Hepatocyte (in vitro differentiated cells): Measurements from ENCODE around the gene ABCB1. TPM values are rescaled to one million over a fixed set of nuclear protein-coding genes. Genes with fewer than 3 reads are reported as not detected.

Experiments
- DNase-seq: peaks from one replicate; pipeline ENCODE4 v3.0.0-alpha.2; 2016; ENCODE audit warnings: low spot score
- H2AFZ ChIP-seq: fragments of 200-600 bp; sonication (generic); 2 replicates; pipeline ENCODE4 v1.6.0; 2016; ENCODE audit warnings: antibody characterized with exemption, mild to moderate bottlenecking
- H3K27ac ChIP-seq: fragments of 200-600 bp; sonication (generic); 2 replicates; pipeline ENCODE4 v1.5.1; 2016; ENCODE audit warnings: mild to moderate bottlenecking
- H3K27me3 ChIP-seq: fragments of 200-600 bp; sonication (generic); 2 replicates; pipeline ENCODE4 v1.6.1; 2016
- H3K36me3 ChIP-seq: fragments of 200-600 bp; sonication (generic); replicated peaks from 2 replicates; pipeline ENCODE4 v1.5.1; 2016; ENCODE audit warnings: low read depth; ENCODE audit not compliant: insufficient read depth
- H3K4me1 ChIP-seq: fragments of 200-600 bp; sonication (generic); 2 replicates; pipeline ENCODE4 v1.5.1; 2016; ENCODE audit warnings: mild to moderate bottlenecking, moderate library complexity; ENCODE audit not compliant: insufficient read depth
- H3K4me2 ChIP-seq: fragments of 200-600 bp; sonication (generic); 2 replicates; pipeline ENCODE4 v1.6.0; 2016
- H3K4me3 ChIP-seq: fragments of 200-600 bp; sonication (generic); 2 replicates; pipeline ENCODE4 v1.5.1; 2016; ENCODE audit warnings: mild to moderate bottlenecking
- H3K79me2 ChIP-seq: fragments of 200-600 bp; sonication (generic); 2 replicates; pipeline ENCODE4 v1.6.0; 2017; ENCODE audit warnings: mild to moderate bottlenecking
- H3K9me2 ChIP-seq: fragments of 200-600 bp; sonication (generic); replicated peaks from 2 replicates; pipeline ENCODE4 v1.6.0; 2017; ENCODE audit warnings: mild to moderate bottlenecking; ENCODE audit not compliant: insufficient read depth
- H3K9me3 ChIP-seq: fragments of 200-600 bp; sonication (generic); 2 replicates; pipeline ENCODE4 v1.5.1; 2016; ENCODE audit warnings: low read depth, mild to moderate bottlenecking
- H4K20me1 ChIP-seq: fragments of 200-600 bp; sonication (generic); 2 replicates; pipeline ENCODE4 v1.6.0; 2016; ENCODE audit warnings: mild to moderate bottlenecking; ENCODE audit not compliant: insufficient read depth, poor library complexity, severe bottlenecking
- EZH2 ChIP-seq: fragments of 200-600 bp; sonication (generic); IDR thresholded peaks from 2 replicates; pipeline ENCODE4 v1.6.1; 2016; ENCODE audit warnings: antibody characterized with exemption, mild to moderate bottlenecking, borderline replicate concordance
- EZH2phosphoT487 ChIP-seq: fragments of 200-600 bp; sonication (generic); IDR thresholded peaks from one replicate; pipeline ENCODE4 v1.6.1; 2018; ENCODE audit warnings: antibody characterized with exemption, mild to moderate bottlenecking, low read depth, moderate library complexity; ENCODE audit not compliant: unreplicated experiment, severe bottlenecking
- WGBS: methylation state at CpG from one replicate; pipeline ENCODE4 v1.1.6; 2016; ENCODE audit warnings: low lambda C conversion rate; ENCODE audit errors: missing lambda C conversion rate; 5-methylcytosine and 5-hydroxymethylcytosine counted together
- polyA plus RNA-seq: library from polyadenylated mRNA; unstranded; fragments of >200 nt; fragmentation: Nextera tagmentation; extraction: Ambion mirVana; gene quantifications from 2 replicates; pipeline ENCODE4 v1.2.1, GENCODE V29; 2016
- total RNA-seq: library from RNA; depleted of rRNA; stranded (reverse); fragments of >200 nt; gene quantifications from 2 replicates; pipeline ENCODE4 v1.2.3, GENCODE V29; 2014
- TF ChIP-seq, protein P1 (sequence below): fragments of 200-600 bp; sonication (generic); IDR thresholded peaks from 2 replicates; pipeline ENCODE4 v1.5.1; 2016; ENCODE audit warnings: antibody characterized with exemption, mild to moderate bottlenecking; ENCODE audit not compliant: poor library complexity

Gene ABCB1
- total and polyA plus RNA-seq, 2 experiments from 2014 or later = 7.9 to 20.0 TPM

DNA sequence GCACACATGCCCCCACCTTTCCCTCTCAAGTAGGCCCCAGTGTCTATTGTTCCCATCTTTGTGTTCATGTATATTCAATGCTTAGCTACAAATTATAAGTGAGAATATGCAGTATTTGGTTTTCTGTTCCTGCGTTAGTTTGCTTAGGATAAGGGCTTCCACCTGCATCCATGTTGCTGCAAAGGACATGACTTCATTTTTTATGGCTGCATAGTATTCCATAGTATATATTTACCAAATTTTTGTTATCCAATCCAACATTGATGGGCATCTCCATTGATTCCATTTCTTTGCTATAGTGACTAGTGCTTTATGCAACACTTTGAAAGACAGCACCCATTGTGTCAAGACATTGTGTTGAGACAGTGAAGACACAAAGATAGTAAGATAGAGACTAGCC lies 106.2 kb downstream of the ABCB1 start:
- Histone ChIP-seq H3K9me3 (no peaks in the 10 kb centered on the region), H3K79me2 (no peaks in the 10 kb centered on the region), H3K4me1 (no peaks in the 10 kb centered on the region), H3K36me3 (no peaks in the 10 kb centered on the region), H3K4me2 (no peak overlapping the region), H2AFZ (no peak overlapping the region), H3K27ac (no peak overlapping the region), H3K27me3 (no peaks in the 10 kb centered on the region), H3K9me2 (no peaks in the 10 kb centered on the region), H3K4me3 (no peak overlapping the region), H4K20me1 (no peaks in the 10 kb centered on the region)
- 88% methylated on average over 1 of the region's 1 CpG for WGBS
- TF ChIP-seq, protein P1, sequence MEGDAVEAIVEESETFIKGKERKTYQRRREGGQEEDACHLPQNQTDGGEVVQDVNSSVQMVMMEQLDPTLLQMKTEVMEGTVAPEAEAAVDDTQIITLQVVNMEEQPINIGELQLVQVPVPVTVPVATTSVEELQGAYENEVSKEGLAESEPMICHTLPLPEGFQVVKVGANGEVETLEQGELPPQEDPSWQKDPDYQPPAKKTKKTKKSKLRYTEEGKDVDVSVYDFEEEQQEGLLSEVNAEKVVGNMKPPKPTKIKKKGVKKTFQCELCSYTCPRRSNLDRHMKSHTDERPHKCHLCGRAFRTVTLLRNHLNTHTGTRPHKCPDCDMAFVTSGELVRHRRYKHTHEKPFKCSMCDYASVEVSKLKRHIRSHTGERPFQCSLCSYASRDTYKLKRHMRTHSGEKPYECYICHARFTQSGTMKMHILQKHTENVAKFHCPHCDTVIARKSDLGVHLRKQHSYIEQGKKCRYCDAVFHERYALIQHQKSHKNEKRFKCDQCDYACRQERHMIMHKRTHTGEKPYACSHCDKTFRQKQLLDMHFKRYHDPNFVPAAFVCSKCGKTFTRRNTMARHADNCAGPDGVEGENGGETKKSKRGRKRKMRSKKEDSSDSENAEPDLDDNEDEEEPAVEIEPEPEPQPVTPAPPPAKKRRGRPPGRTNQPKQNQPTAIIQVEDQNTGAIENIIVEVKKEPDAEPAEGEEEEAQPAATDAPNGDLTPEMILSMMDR = no peak
- no peak for TF ChIP-seq EZH2phosphoT487
- TF ChIP-seq EZH2 = no peak
- DNase-seq = no peak

- Histone ChIP-seq H3K36me3 (no peaks in the 10 kb centered on the region), H3K27ac (no peak overlapping the region), H2AFZ (no peak overlapping the region), H3K79me2 (no peaks in the 10 kb centered on the region), H3K27me3 (peaks cover 6% of the 10 kb centered on the region), H3K4me3 (no peak overlapping the region), H3K9me2 (no peaks in the 10 kb centered on the region), H4K20me1 (no peaks in the 10 kb centered on the region), H3K4me2 (no peak overlapping the region), H3K4me1 (no peaks in the 10 kb centered on the region), H3K9me3 (no peaks in the 10 kb centered on the region)
- no peak for TF ChIP-seq EZH2
- no peak for TF ChIP-seq EZH2phosphoT487
- TF ChIP-seq, protein P1 = no peak
- 87% methylated on average over 2 of the region's 2 CpGs for WGBS
- DNase-seq = no peak
Observed at GRCh38 chr7:87483131-87483530, 117.6 kb downstream of the ABCB1 start.

- no peaks in the 10 kb centered on the region for H3K4me1 ChIP-seq
- 78% methylated on average over 3 of the region's 3 CpGs for WGBS
Observed at GRCh38 chr7:87482115-87482514, 118.6 kb downstream of the ABCB1 start.

More at GRCh38 chr7:87482115-87482514, 118.6 kb downstream of the ABCB1 start:
- Histone ChIP-seq H3K4me2 (no peak overlapping the region), H3K4me3 (no peak overlapping the region), H4K20me1 (no peaks in the 10 kb centered on the region), H3K9me3 (no peaks in the 10 kb centered on the region), H3K9me2 (no peaks in the 10 kb centered on the region), H3K27me3 (peaks cover 12% of the 10 kb centered on the region), H3K36me3 (no peaks in the 10 kb centered on the region), H2AFZ (no peak overlapping the region), H3K79me2 (no peaks in the 10 kb centered on the region), H3K27ac (no peak overlapping the region)
- DNase-seq = no peak
- no peak for TF ChIP-seq EZH2phosphoT487
- TF ChIP-seq, protein P1 = no peak
- no peak for TF ChIP-seq EZH2
